CD4-positive, alpha-beta T cell treated with Interleukin-1 beta for 1 hour (primary cell): ENCODE measurements around the gene ASIC4.

Source experiments
- DNase-seq, 2 donors: peaks; one replicate each; pipeline ENCODE4 v3.0.0-alpha.2; 2020 to 2022

Gene ASIC4

GRCh38 chr2:219570924-219571310, 56.6 kb downstream of the ASIC4 start:
- no peak for DNase-seq

GRCh38 chr2:219571311-219572236, 57.3 kb downstream of the ASIC4 start, which contains the start of gene OBSL1:
TSS of gene OBSL1 (minus strand) at chr2:219571539. CDS start at chr2:219571232, 307 bp downstream.
- no peak for DNase-seq

- DNase-seq, result no peak
Observed at GRCh38 chr2:219572237-219573001, 58.1 kb downstream of the ASIC4 start, which contains the start of gene INHA. TSS of gene INHA (plus strand) at chr2:219572310. CDS start at chr2:219572375, 65 bp downstream.

- DNase-seq, result no peak
Observed at GRCh38 chr2:219573166-219573565, 58.9 kb downstream of the ASIC4 start.

GRCh38 chr2:219574484-219575311, 60.4 kb downstream of the ASIC4 start:
- no peak for DNase-seq

GRCh38 chr2:219575566-219576504, 61.6 kb downstream of the ASIC4 start:
- no peak for DNase-seq

- DNase-seq, result no peak
Observed at GRCh38 chr2:219576505-219577388, 62.5 kb downstream of the ASIC4 start.

GRCh38 chr2:219578811-219579613, 64.7 kb downstream of the ASIC4 start:
- DNase-seq, result no peak

- no peak for DNase-seq
Observed at GRCh38 chr2:219581346-219581745, 67.1 kb downstream of the ASIC4 start.
